ENCODE measurements around the gene RNF167. TPM values are rescaled to one million over a fixed set of nuclear protein-coding genes. Genes with fewer than 3 reads are reported as not detected.

RNF167 gene
- total and polyA plus RNA-seq, 2 of the 13 experiments (the other 11 are each of a cell fraction or from before 2014, with no cell fraction given) = 44.1 to 45.4 TPM

DNA sequence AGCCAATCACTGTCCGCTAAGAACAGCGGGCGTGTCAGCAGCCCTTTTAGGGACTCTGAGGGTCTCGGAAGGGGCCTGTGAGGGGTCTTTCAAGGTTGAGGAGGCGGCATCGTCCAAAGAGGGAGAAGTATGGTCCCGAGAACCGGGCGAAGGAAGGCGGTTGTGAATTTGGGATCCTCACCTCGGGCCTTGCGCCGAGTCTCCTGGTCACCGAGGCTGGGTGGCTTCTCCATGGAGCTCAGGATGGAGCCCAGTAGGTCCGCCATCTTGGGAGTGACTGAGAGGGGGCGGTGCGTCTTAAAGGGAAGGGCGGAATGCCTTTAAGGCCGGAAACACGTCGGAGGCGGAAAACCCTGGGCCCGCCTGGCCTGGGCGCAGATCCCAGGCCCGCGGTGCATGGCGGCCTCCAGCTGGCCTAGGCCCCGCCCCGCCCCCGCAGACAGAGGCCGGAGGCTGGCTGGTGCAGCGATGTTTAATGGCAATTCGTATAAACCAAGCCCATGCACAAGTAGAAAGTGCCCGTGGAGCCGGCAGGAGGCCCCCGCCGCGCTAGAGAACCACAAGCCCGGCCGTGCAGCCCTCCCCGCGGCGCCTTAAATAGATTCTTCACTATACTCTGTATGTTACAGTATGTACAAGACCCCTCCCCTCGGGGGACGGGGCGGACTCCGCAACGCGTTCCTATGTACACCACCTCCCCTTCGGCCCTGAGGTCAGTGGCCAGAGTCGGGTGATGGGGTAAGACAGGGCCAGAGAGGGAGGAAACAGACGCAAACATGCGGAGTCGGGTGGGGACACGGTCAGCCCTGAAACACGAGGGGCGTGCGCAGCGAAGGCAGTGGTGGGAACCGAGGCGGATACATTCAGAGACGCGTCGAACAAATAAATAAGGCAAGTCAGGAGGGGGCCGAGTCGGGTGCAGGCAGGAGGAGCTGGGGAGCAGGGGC is 27.7 kb downstream of the RNF167 start, which contains the start of gene SPAG7 (continued):
- TF ChIP-seq ZNF570 (CRISPR knock-in tag; IDR thresholded peaks at IDR 0.05; ENCODE audit: borderline replicate concordance) (no peak), CBFB (CRISPR knock-in tag; IDR thresholded peaks at IDR 0.05) (0 out of 2 replicates have a peak, but pooled peaks have one; percentile 47), ZNF33A (CRISPR knock-in tag; IDR thresholded peaks at IDR 0.05; ENCODE audit: borderline replicate concordance) (no peak), PCBP1 (IDR thresholded peaks at IDR 0.05; ENCODE audit: borderline replicate concordance, low read depth, low read length) (peak; percentile 73), DR1 (CRISPR knock-in tag; IDR thresholded peaks at IDR 0.05) (peak; percentile 47; the same call in 1 of the 2 replicates), CREM (IDR thresholded peaks at IDR 0.05) (peak; percentile 44), CREM (CRISPR knock-in tag; IDR thresholded peaks at IDR 0.05) (no peak; the same call in 1 of the 2 replicates), ZNF891 (CRISPR knock-in tag; IDR thresholded peaks at IDR 0.05) (peak; percentile 68), FOXK2 (IDR thresholded peaks at IDR 0.05) (no peak), ARNTL (CRISPR knock-in tag; IDR thresholded peaks at IDR 0.05) (no peak), SIX4 (CRISPR knock-in tag; IDR thresholded peaks at IDR 0.05) (no peak), ZNF703 (CRISPR knock-in tag; IDR thresholded peaks at IDR 0.05; ENCODE audit: borderline replicate concordance) (0 out of 2 replicates have a peak, but pooled peaks have one; percentile 75), SNAPC2 (CRISPR knock-in tag; IDR thresholded peaks at IDR 0.05) (0 out of 2 replicates have a peak, but pooled peaks have one; percentile 61), ZNF230 (CRISPR knock-in tag; IDR thresholded peaks at IDR 0.05) (no peak), ZNF572 (CRISPR knock-in tag; IDR thresholded peaks at IDR 0.05) (0 out of 2 replicates have a peak, but pooled peaks have one; percentile 13), KLF9 (CRISPR knock-in tag; IDR thresholded peaks at IDR 0.05; ENCODE audit: low read depth) (no peak)
- TF ChIP-seq, protein P1, sequence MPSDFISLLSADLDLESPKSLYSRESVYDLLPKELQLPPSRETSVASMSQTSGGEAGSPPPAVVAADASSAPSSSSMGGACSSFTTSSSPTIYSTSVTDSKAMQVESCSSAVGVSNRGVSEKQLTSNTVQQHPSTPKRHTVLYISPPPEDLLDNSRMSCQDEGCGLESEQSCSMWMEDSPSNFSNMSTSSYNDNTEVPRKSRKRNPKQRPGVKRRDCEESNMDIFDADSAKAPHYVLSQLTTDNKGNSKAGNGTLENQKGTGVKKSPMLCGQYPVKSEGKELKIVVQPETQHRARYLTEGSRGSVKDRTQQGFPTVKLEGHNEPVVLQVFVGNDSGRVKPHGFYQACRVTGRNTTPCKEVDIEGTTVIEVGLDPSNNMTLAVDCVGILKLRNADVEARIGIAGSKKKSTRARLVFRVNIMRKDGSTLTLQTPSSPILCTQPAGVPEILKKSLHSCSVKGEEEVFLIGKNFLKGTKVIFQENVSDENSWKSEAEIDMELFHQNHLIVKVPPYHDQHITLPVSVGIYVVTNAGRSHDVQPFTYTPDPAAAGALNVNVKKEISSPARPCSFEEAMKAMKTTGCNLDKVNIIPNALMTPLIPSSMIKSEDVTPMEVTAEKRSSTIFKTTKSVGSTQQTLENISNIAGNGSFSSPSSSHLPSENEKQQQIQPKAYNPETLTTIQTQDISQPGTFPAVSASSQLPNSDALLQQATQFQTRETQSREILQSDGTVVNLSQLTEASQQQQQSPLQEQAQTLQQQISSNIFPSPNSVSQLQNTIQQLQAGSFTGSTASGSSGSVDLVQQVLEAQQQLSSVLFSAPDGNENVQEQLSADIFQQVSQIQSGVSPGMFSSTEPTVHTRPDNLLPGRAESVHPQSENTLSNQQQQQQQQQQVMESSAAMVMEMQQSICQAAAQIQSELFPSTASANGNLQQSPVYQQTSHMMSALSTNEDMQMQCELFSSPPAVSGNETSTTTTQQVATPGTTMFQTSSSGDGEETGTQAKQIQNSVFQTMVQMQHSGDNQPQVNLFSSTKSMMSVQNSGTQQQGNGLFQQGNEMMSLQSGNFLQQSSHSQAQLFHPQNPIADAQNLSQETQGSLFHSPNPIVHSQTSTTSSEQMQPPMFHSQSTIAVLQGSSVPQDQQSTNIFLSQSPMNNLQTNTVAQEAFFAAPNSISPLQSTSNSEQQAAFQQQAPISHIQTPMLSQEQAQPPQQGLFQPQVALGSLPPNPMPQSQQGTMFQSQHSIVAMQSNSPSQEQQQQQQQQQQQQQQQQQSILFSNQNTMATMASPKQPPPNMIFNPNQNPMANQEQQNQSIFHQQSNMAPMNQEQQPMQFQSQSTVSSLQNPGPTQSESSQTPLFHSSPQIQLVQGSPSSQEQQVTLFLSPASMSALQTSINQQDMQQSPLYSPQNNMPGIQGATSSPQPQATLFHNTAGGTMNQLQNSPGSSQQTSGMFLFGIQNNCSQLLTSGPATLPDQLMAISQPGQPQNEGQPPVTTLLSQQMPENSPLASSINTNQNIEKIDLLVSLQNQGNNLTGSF (CRISPR knock-in tag; IDR thresholded peaks at IDR 0.05) = no peak
- TF ChIP-seq, protein P2, sequence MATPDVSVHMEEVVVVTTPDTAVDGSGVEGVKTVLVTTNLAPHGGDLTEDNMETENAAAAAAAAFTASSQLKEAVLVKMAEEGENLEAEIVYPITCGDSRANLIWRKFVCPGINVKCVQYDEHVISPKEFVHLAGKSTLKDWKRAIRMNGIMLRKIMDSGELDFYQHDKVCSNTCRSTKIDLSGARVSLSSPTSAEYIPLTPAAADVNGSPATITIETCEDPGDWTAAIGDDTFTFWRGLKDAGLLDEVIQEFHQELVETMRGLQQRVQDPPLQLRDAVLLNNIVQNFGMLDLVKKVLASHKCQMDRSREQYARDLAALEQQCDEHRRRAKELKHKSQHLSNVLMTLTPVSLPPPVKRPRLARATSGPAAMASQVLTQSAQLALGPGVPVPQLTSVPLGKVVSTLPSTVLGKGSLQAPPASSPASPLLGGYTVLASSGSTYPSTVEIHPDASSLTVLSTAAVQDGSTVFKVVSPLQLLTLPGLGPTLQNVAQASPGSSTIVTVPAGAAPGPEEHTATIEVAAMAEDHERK (CRISPR knock-in tag; IDR thresholded peaks at IDR 0.05; ENCODE audit: low read depth) = no peak

Measured in HepG2 (cell line).